NCI-H2081 (cell line): ENCODE results near the gene FBLN5.
A peak's percentile ranks its signal among the peaks of the same experiment; 100 is the strongest.
"Not testable (repeated sequence)": the region's sequence is repeated elsewhere in the genome, so short reads cannot be mapped to it uniquely, and the experiment has no call there.

Source experiments
- DNase-seq, 2 experiments: peaks; one replicate each; lab custom pipeline; 2025; lab: John Stamatoyannopoulos, UW

The FBLN5 gene

DNA sequence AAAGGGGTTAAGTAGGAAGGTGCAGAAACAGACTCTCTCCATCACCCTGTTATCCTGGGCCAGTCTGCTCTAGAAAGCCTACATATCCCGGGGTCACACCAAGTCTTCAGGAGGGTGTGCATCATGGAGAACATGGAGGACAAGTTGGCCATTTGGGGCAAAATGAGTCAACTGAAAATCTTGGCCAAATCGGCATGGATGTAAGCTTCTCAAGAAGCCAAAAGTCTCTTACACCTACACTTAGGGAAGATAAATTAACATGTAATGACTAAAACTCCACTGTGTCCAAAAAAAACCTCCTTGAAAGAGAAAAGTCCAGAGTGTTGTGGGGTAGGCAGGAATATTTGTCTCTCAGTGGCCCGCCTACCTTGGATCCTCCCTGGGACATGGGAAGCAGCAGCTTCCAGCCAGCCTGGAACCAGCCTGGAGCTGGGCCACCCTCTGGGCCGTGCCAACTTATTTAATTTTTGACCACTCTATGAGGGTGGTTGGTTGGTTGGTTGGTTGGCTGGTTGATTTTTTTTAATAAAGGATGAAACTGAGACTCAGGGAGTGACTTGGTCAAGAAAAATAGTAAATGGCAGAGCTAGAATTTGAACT, 62.3 kb downstream of the FBLN5 start:
- no peak for DNase-seq

DNA sequence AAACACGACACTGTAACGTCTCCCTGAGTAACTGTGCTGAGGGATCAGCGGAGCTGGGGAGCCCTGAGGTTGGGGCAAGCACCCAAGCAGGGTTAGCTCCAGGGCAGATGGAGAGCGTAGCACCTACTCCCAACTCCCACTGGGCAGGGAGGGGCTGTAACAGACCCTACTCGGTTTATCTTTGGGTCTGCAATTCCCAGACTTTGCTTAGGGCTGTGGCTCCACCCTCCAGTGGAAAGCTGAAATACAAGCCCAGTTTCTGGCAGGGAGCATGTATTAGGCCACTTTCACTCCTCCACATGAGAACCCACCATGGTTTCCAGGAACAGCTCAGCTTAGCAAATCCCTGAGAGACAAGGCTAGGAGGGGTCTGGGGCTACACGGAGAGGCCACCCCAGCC, 62.8 kb downstream of the FBLN5 start:
- DNase-seq: no peak

DNA sequence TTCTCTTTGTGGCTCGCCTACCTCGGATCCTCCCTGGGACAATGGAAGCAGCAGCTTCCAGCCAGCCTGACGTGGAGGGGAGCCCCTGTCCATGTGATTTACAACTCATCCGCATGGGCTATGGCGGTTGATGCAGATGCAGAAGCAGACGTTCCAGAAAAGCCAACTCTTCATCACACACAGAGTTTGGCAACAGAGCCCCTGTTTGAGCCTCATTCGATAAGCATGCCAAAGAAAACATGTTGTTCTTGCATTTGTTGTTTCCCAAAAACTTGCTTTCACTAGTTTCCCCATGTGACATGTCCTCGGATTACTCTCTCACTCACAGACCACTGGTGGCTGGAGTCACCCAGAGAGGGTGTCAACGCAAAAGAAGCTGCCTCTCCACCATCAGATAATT, 63.7 kb downstream of the FBLN5 start:
- DNase-seq: no peak

DNA sequence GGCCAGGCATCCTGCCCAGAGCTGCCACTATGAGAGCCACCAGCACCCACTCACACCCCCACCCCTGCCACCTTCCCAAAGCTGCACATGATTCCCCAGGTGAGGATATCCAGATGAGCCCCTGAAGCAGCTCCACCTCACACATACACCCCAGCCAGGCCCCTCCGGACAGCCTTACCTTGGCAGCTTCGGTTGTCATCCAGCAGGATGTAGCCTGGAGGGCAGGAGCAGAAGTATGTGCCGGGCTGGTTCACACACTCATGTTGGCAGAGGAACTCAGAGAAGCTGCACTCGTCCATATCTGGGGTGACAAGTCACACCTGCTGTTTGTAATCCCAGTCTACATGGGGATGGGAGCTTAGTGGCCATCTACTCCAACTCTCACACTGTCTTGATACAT, 64.7 kb downstream of the FBLN5 start:
- DNase-seq: no peak

DNA sequence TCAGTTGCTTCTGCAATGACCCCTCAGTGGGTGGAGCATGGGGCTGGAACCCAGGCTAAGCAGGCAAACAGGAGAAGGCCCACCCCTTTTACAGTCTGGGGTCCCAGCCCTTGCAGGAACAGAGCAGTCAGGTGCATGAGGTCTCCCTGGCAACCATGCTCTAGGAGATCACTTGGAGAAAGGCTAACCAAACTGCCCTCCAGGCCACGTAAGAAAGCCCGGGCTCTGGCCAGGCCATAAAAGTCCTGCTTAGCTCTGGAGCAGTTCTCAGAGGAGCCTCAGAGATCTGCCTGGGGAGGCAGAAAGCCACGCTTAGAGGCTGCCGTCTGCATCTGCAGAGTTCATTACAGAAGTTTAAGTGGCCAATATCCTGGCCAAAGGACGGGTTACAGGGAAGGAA, 65.1 kb downstream of the FBLN5 start:
- DNase-seq: no peak

DNA sequence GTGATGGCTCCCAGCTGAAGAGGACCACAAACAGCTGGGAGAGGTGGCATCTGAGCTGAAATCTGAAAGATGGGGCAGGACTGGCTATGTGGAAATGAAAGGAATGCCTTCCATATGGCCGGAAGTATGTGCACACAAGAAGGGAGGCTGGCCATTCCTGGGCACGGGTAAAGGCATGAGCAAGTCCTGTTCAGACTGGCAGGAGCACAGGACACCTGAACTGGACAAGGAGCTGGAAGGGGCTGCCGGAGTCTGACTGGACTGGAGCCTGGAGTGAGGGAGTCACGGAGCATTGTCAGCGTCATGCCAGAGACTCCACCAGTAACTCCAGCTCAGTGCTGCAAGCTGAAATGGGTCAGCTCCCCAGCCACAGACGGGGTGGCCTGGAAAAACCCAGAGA, 68.3 kb downstream of the FBLN5 start:
- no peak for DNase-seq

DNA sequence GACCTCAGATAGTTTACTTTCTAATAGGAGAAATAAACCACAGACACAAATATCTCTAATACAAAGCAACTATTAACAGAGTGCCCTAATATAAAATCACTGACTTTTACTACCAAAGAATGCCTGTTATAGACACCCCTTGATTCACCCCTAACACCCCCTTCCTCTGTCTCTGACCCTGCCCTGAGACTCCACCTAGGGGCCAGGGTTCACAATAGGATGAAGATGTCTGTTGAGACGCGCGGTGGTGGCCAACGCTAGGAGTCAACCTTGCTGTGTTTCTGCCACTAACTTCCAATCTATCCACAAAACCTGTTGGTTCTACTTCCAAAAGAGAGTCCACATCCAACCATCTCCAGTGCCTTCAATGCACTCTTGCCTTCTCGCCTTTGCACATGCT, 69.2 kb downstream of the FBLN5 start:
- DNase-seq: no peak

DNA sequence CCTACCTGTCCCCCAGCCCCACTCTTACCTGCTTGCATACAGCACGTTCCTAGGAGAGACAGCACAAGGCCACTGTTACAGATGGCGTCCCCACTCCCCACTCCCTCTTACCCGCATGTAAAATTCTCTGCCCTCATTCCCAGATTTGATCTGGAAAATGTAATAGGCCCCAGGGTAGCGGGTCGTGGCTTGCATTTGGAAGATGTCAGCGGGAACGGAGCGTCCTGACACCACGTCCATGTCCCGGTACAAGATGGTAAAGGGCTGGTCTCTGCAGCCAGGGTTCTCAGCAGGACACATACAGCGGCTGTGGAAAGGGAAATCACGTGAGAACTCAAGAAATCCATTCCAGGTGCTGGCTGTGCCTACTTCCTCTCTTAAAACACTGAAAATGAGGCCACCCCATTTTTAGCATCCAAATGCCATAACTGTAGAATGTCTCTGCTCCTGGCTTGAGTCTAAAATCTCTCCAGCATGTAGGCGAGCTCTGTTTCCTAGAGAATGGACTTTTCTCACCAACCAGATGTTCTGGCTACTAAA, 70.0 kb downstream of the FBLN5 start:
- no peak for DNase-seq

DNA sequence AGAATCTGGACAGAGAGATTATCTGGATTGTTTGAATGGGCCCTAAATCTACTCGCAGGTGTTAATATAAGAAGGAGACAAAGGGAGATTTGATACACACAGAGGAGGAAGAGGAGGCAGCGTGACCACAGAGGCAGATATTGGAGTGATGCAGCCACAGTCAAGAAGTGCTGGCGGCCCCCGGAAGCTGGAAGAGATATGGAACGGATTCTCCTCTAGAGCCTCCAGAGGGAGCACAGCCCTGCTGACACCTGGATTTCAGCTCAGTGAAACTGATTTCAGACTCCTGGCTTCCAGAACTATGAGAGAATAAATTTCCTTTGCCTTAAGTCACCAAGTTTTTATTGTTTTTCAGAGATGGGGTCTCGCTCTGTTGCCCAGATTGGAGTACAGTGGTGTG, 71.0 kb downstream of the FBLN5 start:
- no peak for DNase-seq

DNA sequence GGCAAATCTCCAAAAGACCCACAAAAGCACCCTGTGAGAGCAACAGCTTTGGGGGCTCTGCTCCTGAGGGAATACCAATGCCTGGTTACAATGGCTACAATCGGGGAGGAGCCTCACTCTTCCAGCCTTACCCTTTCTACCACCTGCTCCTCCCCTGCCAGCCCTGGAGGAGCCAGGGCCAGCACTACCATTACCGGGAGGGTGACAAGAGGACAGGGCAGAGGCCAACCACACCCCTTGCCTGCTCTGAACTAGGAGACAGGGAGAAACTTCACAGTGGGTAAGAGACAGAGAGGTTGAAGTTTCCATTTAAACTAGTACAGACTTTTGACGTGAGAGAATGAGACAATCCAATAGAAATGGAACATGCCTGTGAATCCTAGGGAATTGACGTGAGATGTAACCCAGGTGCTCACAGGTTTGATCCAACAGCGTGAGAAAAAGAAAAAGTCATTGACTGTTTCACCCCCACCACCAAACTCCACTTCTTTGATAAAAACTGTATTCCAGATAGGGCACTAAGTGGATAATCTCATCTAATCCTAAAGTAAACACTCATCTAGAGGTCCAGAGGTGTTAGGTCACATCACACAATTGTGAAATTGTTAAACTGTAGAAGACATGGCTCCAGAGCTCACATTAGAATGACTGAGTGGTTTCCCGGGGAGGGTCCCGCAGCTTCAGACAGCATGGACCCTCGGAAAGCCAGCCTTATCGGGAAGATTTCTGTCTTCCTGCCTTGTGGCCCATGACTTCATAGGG, 71.8 kb downstream of the FBLN5 start:
- no peak for DNase-seq

DNA sequence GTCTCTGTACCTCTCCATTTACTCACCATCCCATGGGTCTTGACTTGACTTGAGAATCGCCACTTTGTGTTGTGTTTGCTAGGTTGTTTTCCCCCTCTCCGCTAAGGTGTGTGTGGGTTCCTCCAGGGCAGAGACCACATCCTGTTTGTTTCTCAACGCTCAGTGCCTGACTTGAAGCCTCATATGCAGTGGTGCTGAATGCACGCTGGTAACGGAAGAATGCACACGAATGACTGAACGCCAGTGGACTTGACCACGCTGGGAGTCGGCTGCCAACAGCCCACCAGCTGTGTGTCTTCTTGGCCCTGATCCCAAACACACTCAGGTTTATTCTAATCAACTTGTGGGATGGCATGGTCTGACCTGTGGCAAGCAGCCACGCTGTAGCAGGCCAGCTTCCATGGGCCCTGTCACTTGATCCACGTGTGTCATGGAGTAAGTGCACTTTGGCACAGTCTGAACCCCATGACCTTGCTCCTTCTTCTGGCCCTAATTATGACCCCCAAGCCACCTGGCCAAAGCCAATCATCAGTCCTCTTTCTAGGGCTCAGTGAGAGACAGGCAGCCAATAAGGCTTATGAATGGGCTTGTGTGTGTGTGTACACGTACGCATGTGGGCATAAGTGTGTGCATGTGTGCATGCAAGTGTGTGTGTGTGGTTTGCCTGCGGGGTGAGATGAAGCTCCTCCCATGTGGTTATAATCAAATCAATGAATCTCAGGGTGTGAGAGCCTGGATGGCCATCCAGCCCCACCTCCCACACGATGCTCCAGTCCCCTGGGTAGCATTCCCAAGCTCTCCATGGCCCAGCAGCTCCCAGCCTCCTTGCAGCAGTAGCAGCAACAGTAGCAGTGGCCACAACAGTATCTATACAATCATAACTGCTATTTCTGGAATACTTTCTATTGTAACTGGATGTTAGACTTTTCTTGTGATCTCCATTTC, 73.8 kb downstream of the FBLN5 start:
- DNase-seq: peak in 1 of 2 experiments; percentile 21

DNA sequence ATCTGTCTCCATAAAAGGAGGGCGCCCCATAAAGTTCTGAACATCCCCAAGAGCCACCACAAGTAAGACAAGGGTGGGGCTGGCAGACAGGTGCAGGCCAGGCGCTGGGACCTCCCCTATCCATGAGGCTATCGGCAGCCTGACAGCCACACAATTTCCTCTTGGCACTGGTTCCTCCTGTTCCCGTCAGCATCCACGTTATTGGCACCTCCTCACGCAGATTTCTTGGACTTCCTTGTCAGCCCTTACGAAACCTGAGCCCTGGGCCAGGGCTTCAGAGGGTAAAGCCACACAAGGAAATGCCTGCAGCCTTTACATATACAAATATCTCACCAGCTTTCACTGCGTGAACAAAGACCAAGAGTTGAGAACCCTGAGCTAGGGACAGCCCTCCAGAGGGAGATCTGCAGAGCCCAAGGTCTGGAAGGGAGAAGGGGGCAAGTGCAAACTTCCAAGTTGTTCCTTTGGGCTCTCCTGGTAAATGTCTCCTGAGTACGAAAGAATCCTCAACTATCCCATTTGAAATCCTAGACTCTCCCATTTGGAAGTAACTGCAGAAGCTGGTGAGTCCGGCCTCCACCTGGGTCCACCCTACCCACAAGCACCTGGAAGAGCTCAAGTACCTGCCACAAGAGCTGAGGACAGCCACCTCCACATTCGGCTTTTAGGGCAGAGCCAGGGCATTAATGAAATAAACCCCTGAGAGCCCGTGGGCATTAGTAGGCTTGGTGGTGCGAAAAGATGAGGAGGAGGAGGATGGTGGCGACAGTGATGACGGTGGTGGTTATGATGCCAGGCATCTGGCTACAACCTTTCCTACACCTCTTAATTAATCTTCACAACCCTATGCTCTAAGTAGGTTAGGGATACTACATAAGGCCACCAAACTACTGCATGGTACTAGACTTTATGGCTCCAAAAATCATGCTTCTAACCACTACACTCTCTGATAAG, 74.7 kb downstream of the FBLN5 start:
- DNase-seq: no peak

DNA sequence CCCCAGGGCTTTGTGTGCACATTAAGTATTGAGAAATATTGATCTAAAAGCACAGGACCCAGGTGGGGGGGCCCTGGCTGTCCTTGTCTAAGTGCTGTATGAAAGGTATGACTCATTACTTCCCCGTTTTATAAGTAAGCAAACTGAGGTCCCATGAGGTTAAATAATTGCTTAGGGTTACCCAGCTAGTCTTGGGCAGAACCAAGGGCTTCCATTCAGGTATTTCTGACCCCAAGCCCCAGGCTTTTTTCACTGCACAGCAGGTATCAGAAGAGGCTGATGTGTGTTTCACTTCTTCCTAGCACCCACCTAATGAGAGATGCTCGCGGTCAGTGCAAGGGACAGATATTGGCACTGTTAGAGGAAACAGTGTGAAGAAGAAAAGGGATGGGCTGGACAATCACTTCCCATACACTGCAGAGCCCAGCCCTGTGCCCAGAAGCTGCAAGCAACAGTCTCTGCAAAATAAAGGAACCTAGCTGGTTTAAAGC, 75.4 kb downstream of the FBLN5 start:
- no peak for DNase-seq

DNA sequence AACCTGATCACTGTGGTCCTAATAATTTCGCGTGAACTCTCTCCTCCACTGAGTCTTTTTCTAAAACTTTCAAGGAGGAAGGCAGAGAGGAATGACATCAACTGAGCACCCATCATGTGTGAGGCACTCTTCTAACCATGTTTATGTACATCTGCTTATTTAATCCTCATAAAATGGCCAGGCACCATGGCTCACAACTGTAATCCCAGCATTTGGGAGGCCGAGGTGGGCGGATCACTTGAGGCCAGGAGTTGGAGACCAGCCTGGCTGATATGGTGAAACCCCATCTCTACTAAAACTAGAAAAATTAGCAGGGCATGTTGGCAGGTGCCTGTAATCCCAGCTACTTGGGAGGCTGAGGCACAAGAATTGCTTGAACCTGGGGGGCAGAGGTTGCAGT, 76.1 kb downstream of the FBLN5 start:
- not testable (repeated sequence) for DNase-seq

DNA sequence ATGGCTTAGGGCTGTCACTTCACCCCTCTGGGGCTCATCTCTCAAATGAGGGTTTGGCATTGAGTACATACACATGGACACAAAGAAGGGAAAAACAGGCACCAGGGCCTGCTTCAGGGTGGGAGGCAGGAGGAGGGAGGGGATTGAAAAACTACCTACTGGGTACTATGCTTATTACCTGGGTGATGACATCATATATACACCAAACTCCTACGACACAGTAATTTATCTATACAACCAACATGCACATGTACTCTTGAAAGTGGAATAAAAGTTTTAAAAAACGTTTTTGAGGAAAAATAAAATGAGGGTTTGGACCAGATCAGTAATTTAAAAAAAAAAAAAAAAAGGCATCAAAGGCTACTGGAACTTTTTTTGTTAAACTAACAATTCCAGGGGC, 76.6 kb downstream of the FBLN5 start:
- DNase-seq: no peak

DNA sequence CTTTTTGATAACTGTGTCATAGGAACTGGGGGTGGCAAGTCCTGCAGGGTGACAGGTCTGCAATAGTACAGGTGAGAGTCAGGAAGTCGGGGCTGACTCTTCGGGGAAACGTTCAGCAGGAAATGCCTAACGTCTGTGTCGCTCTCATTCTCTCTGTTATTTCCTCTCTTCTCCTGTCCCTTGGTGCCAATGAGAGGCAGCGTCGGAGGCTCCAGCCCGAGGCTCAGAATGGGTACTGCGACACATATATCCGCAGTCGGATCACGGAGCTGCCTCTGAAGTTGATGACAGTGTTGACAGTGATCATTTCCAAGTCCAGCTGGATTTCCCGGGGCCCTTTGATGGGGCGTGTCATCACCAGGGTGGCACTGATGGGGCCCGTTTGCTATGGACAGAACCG, 77.5 kb downstream of the FBLN5 start:
- DNase-seq: peak in 1 of 2 experiments; percentile 9

DNA sequence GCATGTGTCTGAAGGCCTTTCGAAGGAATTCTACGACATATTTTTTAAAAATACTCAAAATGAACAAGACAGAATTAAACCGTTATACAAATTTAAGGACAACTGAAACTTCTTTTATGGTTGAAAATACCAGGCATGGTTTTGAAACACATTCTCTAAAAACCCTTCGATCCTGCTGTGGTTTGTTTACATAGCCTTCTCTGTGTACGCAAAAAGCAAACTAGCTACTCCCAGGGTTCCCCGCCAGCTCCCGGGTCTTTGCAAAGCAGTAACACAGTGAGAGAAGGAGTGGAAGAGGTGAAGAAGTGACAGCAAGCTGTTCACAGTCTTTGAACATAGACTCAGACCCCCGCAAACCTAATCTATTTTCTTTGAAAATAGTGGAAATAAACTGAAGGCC, 77.9 kb downstream of the FBLN5 start:
- peak in 1 of 2 experiments; percentile 48 for DNase-seq

DNA sequence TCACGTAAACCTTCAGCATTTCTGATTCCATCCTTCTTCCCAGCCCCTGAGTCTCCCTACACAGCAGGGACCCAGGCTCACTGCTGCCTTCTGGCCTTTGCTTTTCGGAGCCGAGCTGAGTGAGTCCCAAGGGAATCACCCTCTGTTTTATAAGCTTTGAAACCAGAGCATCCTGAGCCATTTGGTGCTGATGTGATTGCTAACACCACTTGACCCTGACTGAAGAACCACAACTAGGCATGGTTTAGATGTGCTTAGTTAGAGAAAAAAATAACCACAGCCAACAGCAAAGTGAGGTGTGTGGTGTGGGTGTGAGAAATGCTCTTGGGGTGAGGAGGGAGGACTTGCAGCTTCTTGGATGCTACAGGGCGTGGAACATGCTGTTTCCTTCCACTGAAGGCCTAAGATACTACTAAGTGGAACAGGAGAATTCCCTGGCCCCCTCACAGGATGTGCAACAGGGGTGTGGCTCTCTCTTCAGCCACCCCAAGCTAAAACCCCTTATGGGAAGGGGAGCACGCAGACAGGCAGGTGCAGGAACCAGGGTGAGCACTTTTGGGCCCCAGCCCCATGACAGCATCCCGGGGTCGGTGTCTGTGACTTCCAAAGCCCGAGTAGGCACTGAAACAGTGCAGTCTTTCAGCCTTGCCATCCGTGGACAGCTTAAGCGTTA, 80.0 kb downstream of the FBLN5 start, which contains the start of gene TC2N:
TSS of gene TC2N (minus strand) at position 221 of the 673 bp plus-strand sequence. CDS start 53,767 bp downstream, outside the sequence.
- DNase-seq: no peak

DNA sequence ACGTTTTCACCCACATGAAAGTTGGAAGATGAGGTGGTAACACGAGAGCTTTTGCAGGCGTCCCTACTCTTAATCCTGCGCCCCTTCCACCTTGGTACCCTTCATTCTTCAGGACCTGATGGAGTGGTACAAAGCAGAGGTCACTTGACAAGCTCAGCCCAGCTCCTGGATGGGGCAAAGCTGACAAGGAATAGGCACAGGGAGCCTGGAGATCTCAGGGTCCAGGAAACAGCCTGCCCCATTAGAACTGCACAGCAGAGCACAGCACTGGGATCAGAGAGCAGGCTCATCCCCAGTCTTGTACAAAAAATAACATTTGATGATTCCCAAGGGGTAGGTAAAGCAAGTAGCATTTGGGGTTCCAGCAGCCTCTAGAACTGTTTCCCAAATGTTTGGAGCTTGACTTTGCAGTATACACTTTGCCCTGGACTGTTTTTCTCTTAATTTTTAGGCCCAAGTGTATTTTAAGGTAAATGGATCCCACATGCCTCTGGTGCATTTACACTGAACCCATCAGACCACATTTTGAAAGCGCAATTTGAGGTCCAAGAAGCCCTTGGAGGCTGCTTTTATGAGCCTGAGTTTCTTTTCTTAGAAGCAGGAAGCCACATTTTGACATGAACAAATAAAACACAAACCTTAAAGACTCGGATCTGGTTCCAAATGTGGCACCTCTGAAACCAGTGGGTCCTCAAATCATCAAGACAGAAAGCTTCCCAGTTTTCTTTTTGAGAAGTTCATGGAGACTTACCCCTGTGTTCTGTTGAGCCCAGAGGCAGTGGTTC, 80.8 kb downstream of the FBLN5 start:
- DNase-seq: no peak

DNA sequence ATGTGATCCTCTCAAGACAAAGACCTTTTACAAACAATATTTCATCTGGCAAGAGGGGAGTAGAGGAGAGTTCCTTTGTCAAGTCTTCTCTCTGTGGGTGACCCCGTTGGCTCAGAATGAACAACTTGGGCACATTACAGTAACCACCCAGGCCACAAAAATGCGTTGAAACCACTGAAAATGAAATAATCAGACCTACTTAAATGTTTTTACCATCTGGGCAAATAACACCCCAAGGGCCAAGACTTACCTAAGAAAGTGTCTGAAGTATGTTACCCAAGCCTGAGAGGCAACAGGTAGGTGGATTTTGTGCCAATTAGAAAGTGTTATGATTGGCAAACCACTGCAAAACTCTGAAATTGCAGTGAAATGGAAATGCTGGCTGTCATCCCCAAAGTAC, 81.4 kb downstream of the FBLN5 start:
- DNase-seq: no peak
